ENCODE results near the gene GATAD1. TPM values are rescaled to one million over a fixed set of nuclear protein-coding genes. Genes with fewer than 3 reads are reported as not detected.

GATAD1 gene
- total and polyA plus RNA-seq, 2 experiments from 2014 or later = 15.4 to 30.8 TPM

- no peak overlapping the region for H3K4me2 ChIP-seq
- peaks cover 6% of the 10 kb centered on the region; the same call in 1 of the 2 replicates for H3F3A ChIP-seq (replicated peaks; ENCODE audit: low read depth)
- H3K27ac ChIP-seq (ENCODE audit: low read depth) = no peak overlapping the region
- peaks cover 56% of the 10 kb centered on the region for H3K36me3 Mint-ChIP-seq (ENCODE audit: low read depth)
- peaks cover 43% of the 10 kb centered on the region for H3K36me3 ChIP-seq (ENCODE audit: insufficient read depth)
- H3K79me2 ChIP-seq (replicated peaks; ENCODE audit: insufficient read depth) = no peaks in the 10 kb centered on the region
- DNase-seq (ENCODE audit: low spot score) (no peak), ATAC-seq (no peak)
- H3K27ac Mint-ChIP-seq = no peak overlapping the region
- H4K20me1 ChIP-seq (replicated peaks; ENCODE audit: insufficient read depth) = peaks cover 5% of the 10 kb centered on the region
- H3K4me1 Mint-ChIP-seq = no peaks in the 10 kb centered on the region; the same call in 2 of the 3 replicates
- no peak overlapping the region for H3K4me3 ChIP-seq
- H3K9me3 Mint-ChIP-seq = no peaks in the 10 kb centered on the region
- no peak overlapping the region for H2AFZ ChIP-seq
- no peaks in the 10 kb centered on the region for H3K27me3 Mint-ChIP-seq (ENCODE audit: insufficient read depth, low read depth, poor library complexity)
- no peaks in the 10 kb centered on the region for H3K4me1 ChIP-seq (ENCODE audit: insufficient read depth)
- no peak overlapping the region for H3K4me3 Mint-ChIP-seq
- H3K9me2 ChIP-seq (ENCODE audit: insufficient read depth) = no peaks in the 10 kb centered on the region
- no peaks in the 10 kb centered on the region for H3K27me3 ChIP-seq (ENCODE audit: insufficient read depth)
- no peak for TF ChIP-seq STAT1 (IDR thresholded peaks at IDR 0.05; ENCODE audit: unreplicated experiment)
- no peak for TF ChIP-seq ZNF331 (CRISPR knock-in tag; IDR thresholded peaks at IDR 0.05; ENCODE audit: low read depth)
- no peak for TF ChIP-seq ETS1 (IDR thresholded peaks at IDR 0.05)
- no peak for TF ChIP-seq EZH2 (IDR thresholded peaks at IDR 0.05; ENCODE audit: low read depth, unreplicated experiment)
- no peak for TF ChIP-seq EZH2phosphoT487 (IDR thresholded peaks at IDR 0.05; ENCODE audit: unreplicated experiment)
- no peak for TF ChIP-seq NANOG (IDR thresholded peaks at IDR 0.05; ENCODE audit: borderline replicate concordance)
- no peak for TF ChIP-seq POLR2AphosphoS5 (IDR thresholded peaks at IDR 0.05; ENCODE audit: low read depth)
- TF ChIP-seq ZNF114 (CRISPR knock-in tag; IDR thresholded peaks at IDR 0.05) = no peak
- TF ChIP-seq, protein P1, sequence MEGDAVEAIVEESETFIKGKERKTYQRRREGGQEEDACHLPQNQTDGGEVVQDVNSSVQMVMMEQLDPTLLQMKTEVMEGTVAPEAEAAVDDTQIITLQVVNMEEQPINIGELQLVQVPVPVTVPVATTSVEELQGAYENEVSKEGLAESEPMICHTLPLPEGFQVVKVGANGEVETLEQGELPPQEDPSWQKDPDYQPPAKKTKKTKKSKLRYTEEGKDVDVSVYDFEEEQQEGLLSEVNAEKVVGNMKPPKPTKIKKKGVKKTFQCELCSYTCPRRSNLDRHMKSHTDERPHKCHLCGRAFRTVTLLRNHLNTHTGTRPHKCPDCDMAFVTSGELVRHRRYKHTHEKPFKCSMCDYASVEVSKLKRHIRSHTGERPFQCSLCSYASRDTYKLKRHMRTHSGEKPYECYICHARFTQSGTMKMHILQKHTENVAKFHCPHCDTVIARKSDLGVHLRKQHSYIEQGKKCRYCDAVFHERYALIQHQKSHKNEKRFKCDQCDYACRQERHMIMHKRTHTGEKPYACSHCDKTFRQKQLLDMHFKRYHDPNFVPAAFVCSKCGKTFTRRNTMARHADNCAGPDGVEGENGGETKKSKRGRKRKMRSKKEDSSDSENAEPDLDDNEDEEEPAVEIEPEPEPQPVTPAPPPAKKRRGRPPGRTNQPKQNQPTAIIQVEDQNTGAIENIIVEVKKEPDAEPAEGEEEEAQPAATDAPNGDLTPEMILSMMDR (conservative IDR thresholded peaks at IDR 0.05; ENCODE audit: low read depth in 2 of 2) = no peak
- no peak for TF ChIP-seq CREB1 (CRISPR knock-in tag; IDR thresholded peaks at IDR 0.05; ENCODE audit: low read depth)
- TF ChIP-seq REST (IDR thresholded peaks at IDR 0.05; ENCODE audit: unreplicated experiment) = no peak
- TF ChIP-seq, protein P2, sequence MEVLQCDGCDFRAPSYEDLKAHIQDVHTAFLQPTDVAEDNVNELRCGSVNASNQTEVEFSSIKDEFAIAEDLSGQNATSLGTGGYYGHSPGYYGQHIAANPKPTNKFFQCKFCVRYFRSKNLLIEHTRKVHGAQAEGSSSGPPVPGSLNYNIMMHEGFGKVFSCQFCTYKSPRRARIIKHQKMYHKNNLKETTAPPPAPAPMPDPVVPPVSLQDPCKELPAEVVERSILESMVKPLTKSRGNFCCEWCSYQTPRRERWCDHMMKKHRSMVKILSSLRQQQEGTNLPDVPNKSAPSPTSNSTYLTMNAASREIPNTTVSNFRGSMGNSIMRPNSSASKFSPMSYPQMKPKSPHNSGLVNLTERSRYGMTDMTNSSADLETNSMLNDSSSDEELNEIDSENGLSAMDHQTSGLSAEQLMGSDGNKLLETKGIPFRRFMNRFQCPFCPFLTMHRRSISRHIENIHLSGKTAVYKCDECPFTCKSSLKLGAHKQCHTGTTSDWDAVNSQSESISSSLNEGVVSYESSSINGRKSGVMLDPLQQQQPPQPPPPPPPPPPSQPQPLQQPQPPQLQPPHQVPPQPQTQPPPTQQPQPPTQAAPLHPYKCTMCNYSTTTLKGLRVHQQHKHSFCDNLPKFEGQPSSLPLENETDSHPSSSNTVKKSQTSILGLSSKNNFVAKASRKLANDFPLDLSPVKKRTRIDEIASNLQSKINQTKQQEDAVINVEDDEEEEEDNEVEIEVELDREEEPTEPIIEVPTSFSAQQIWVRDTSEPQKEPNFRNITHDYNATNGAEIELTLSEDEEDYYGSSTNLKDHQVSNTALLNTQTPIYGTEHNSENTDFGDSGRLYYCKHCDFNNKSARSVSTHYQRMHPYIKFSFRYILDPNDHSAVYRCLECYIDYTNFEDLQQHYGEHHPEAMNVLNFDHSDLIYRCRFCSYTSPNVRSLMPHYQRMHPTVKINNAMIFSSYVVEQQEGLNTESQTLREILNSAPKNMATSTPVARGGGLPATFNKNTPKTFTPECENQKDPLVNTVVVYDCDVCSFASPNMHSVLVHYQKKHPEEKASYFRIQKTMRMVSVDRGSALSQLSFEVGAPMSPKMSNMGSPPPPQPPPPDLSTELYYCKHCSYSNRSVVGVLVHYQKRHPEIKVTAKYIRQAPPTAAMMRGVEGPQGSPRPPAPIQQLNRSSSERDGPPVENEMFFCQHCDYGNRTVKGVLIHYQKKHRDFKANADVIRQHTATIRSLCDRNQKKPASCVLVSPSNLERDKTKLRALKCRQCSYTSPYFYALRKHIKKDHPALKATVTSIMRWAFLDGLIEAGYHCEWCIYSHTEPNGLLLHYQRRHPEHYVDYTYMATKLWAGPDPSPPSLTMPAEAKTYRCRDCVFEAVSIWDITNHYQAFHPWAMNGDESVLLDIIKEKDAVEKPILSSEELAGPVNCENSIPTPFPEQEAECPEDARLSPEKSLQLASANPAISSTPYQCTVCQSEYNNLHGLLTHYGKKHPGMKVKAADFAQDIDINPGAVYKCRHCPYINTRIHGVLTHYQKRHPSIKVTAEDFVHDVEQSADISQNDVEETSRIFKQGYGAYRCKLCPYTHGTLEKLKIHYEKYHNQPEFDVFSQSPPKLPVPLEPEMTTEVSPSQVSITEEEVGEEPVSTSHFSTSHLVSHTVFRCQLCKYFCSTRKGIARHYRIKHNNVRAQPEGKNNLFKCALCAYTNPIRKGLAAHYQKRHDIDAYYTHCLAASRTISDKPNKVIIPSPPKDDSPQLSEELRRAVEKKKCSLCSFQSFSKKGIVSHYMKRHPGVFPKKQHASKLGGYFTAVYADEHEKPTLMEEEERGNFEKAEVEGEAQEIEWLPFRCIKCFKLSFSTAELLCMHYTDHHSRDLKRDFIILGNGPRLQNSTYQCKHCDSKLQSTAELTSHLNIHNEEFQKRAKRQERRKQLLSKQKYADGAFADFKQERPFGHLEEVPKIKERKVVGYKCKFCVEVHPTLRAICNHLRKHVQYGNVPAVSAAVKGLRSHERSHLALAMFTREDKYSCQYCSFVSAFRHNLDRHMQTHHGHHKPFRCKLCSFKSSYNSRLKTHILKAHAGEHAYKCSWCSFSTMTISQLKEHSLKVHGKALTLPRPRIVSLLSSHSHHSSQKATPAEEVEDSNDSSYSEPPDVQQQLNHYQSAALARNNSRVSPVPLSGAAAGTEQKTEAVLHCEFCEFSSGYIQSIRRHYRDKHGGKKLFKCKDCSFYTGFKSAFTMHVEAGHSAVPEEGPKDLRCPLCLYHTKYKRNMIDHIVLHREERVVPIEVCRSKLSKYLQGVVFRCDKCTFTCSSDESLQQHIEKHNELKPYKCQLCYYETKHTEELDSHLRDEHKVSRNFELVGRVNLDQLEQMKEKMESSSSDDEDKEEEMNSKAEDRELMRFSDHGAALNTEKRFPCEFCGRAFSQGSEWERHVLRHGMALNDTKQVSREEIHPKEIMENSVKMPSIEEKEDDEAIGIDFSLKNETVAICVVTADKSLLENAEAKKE (CRISPR knock-in tag; IDR thresholded peaks at IDR 0.05) = no peak
- no peak for TF ChIP-seq JUNB (IDR thresholded peaks at IDR 0.05; ENCODE audit: unreplicated experiment)
These were observed 9.0 kb downstream of the GATAD1 start for GRCh38 chr7:92456236-92456635.

Measured in GM23338 (cell line).